ENCODE data around the gene MCM5.
A peak's percentile ranks its signal among the peaks of the same experiment; 100 is the strongest.

MCM5 gene

GRCh38 chr22:35399678-35400500 is at the start of gene MCM5:
Gene MCM5, plus strand, starts transcription at chr22:35400140. Its CDS starts 299 bp downstream, at chr22:35400439.
- H3K9me3 ChIP-seq (ENCODE audit: low read depth, low read length), result no peaks in the 10 kb centered on the region
- H3K36me3 ChIP-seq (ENCODE audit: insufficient read depth, low read length), result peaks cover 38% of the 10 kb centered on the region
- H3K9ac ChIP-seq (ENCODE audit: insufficient read length), result peak within 1 kb of the TSS; percentile 97
- H3K4me3 ChIP-seq, result peak within 1 kb of the TSS; percentile 95
- peak within 1 kb of the TSS; percentile 93 for H3K27ac ChIP-seq
- TF ChIP-seq EZH2 (IDR thresholded peaks at IDR 0.05) (no peak), POLR2AphosphoS5 (IDR thresholded peaks at IDR 0.05; ENCODE audit: borderline replicate concordance, low read depth, low read length) (peak; percentile 26; the same call in 1 of the 2 replicates), FOXP2 (optimal IDR thresholded peaks at IDR 0.05; ENCODE audit: control extremely low read depth, extremely low read length, insufficient read depth) (peak; percentile 24)
- DNase-seq (ENCODE audit: low read depth, low spot score), result peak; percentile 91

GRCh38 chr22:35350539-35351503 is 49.1 kb upstream of the MCM5 start:
- peak overlapping the region; percentile 39; the same call in 1 of the 2 replicates for H3K27ac ChIP-seq

GRCh38 chr22:35352214-35353111 is 47.5 kb upstream of the MCM5 start:
- TF ChIP-seq EZH2 (IDR thresholded peaks at IDR 0.05) (no peak), FOXP2 (optimal IDR thresholded peaks at IDR 0.05; ENCODE audit: control extremely low read depth, extremely low read length, insufficient read depth) (no peak), POLR2AphosphoS5 (IDR thresholded peaks at IDR 0.05; ENCODE audit: borderline replicate concordance, low read depth, low read length) (no peak)
- Histone ChIP-seq H3K27ac (no peak overlapping the region), H3K9ac (ENCODE audit: insufficient read length) (no peak overlapping the region), H3K9me3 (ENCODE audit: low read depth, low read length) (no peaks in the 10 kb centered on the region), H3K36me3 (ENCODE audit: insufficient read depth, low read length) (no peaks in the 10 kb centered on the region), H3K4me3 (no peak overlapping the region)
- no peak for DNase-seq (ENCODE audit: low read depth, low spot score)

More at GRCh38 chr22:35350539-35351503, 49.1 kb upstream of the MCM5 start:
- Histone ChIP-seq H3K9me3 (ENCODE audit: low read depth, low read length) (no peaks in the 10 kb centered on the region), H3K9ac (ENCODE audit: insufficient read length) (no peak overlapping the region), H3K36me3 (ENCODE audit: insufficient read depth, low read length) (no peaks in the 10 kb centered on the region), H3K4me3 (peak overlapping the region; percentile 73)
- TF ChIP-seq FOXP2 (optimal IDR thresholded peaks at IDR 0.05; ENCODE audit: control extremely low read depth, extremely low read length, insufficient read depth) (no peak), EZH2 (IDR thresholded peaks at IDR 0.05) (no peak), POLR2AphosphoS5 (IDR thresholded peaks at IDR 0.05; ENCODE audit: borderline replicate concordance, low read depth, low read length) (no peak)
- no peak for DNase-seq (ENCODE audit: low read depth, low spot score)

GRCh38 chr22:35353318-35353717 is 46.6 kb upstream of the MCM5 start:
- Histone ChIP-seq H3K36me3 (ENCODE audit: insufficient read depth, low read length) (no peaks in the 10 kb centered on the region), H3K9ac (ENCODE audit: insufficient read length) (no peak overlapping the region), H3K4me3 (no peak overlapping the region), H3K27ac (no peak overlapping the region), H3K9me3 (ENCODE audit: low read depth, low read length) (no peaks in the 10 kb centered on the region)
- no peak for DNase-seq (ENCODE audit: low read depth, low spot score)
- TF ChIP-seq FOXP2 (optimal IDR thresholded peaks at IDR 0.05; ENCODE audit: control extremely low read depth, extremely low read length, insufficient read depth) (no peak), EZH2 (IDR thresholded peaks at IDR 0.05) (no peak), POLR2AphosphoS5 (IDR thresholded peaks at IDR 0.05; ENCODE audit: borderline replicate concordance, low read depth, low read length) (no peak)

GRCh38 chr22:35354068-35354467 is 45.9 kb upstream of the MCM5 start:
- Histone ChIP-seq H3K4me3 (no peak overlapping the region), H3K36me3 (ENCODE audit: insufficient read depth, low read length) (no peaks in the 10 kb centered on the region), H3K9ac (ENCODE audit: insufficient read length) (no peak overlapping the region), H3K27ac (no peak overlapping the region), H3K9me3 (ENCODE audit: low read depth, low read length) (no peaks in the 10 kb centered on the region)
- TF ChIP-seq EZH2 (IDR thresholded peaks at IDR 0.05) (no peak), FOXP2 (optimal IDR thresholded peaks at IDR 0.05; ENCODE audit: control extremely low read depth, extremely low read length, insufficient read depth) (no peak), POLR2AphosphoS5 (IDR thresholded peaks at IDR 0.05; ENCODE audit: borderline replicate concordance, low read depth, low read length) (no peak)
- no peak for DNase-seq (ENCODE audit: low read depth, low spot score)

- no peak for DNase-seq (ENCODE audit: low read depth, low spot score)
- H3K27ac ChIP-seq, result no peak overlapping the region
- H3K9me3 ChIP-seq (ENCODE audit: low read depth, low read length), result no peaks in the 10 kb centered on the region
- no peaks in the 10 kb centered on the region for H3K36me3 ChIP-seq (ENCODE audit: insufficient read depth, low read length)
- H3K4me3 ChIP-seq, result no peak overlapping the region
- no peak overlapping the region for H3K9ac ChIP-seq (ENCODE audit: insufficient read length)
- no peak for TF ChIP-seq EZH2 (IDR thresholded peaks at IDR 0.05)
- TF ChIP-seq FOXP2 (optimal IDR thresholded peaks at IDR 0.05; ENCODE audit: control extremely low read depth, extremely low read length, insufficient read depth), result no peak
- no peak for TF ChIP-seq POLR2AphosphoS5 (IDR thresholded peaks at IDR 0.05; ENCODE audit: borderline replicate concordance, low read depth, low read length)
Observed at GRCh38 chr22:35357883-35358621, 41.9 kb upstream of the MCM5 start.
